Mucosa of descending colon (tissue), 3 donors: ENCODE measurements around the gene MCF2L. TPM values are rescaled to one million over a fixed set of nuclear protein-coding genes. Genes with fewer than 3 reads are reported as not detected.

Source experiments
- ATAC-seq: fragments of 200-7000 bp; cut with Tn5 transposase; one replicate; pipeline ENCODE4 v1.9.1; 2020; ENCODE audit warnings: mild to moderate bottlenecking, moderate library complexity
- DNase-seq, 3 donors: peaks; one replicate each; pipeline ENCODE4 v3.0.0-alpha.2; 2020
- H3K36me3 ChIP-seq: fragments of 200-600 bp; one replicate; pipeline ENCODE4 v1.8.0; 2021; ENCODE audit warnings: low read depth, mild to moderate bottlenecking
- H3K4me1 ChIP-seq: fragments of 200-600 bp; one replicate; pipeline ENCODE4 v1.8.0; 2021; ENCODE audit warnings: low read depth, mild to moderate bottlenecking
- H3K4me3 ChIP-seq: fragments of 200-600 bp; one replicate; pipeline ENCODE4 v1.8.0; 2021; ENCODE audit warnings: mild to moderate bottlenecking
- H3K9me3 ChIP-seq: fragments of 200-600 bp; one replicate; pipeline ENCODE4 v1.8.0; 2021; ENCODE audit warnings: mild to moderate bottlenecking
- CTCF ChIP-seq: fragments of 200-600 bp; IDR thresholded peaks from one replicate; pipeline ENCODE4 v1.8.0; 2022; ENCODE audit warnings: antibody characterized with exemption, mild to moderate bottlenecking
- intact Hi-C, 2 donors: fragments of 100-400 bp; cut with DNase I in 1 of 2; cut with micrococcal nuclease in 1 of 2; formaldehyde crosslinking; loops; one replicate each; pipeline versions ENCODE4 v1.11.0 to v1.11.1; 2022; cut with DNase I, micrococcal nuclease
- total RNA-seq, 3 donors: library from RNA; stranded (reverse); fragmentation: NEBNext Ultra II Directional in 2 of 3; extraction: Animal tissue kit (Norgen Biotek cat#: 25700) in 2 of 3; gene quantifications; one replicate each; pipeline versions ENCODE4 v1.2.1 to v1.2.4, GENCODE V29; 2021 to 2023
- donor health status: DM: no; HTN: no; CAD: no; lungs with moderate emphysema.
- donor health status: DM: no; HTN: no; CAD: no.
- donor health status: DM: no; HTN: yes; CAD: no.

MCF2L gene
- total RNA-seq, 3 donors from 2014 or later = 53.9 to 109 (median 95.4) TPM

GRCh38 chr13:113086031-113086750 is 117.2 kb downstream of the MCF2L start:
- ATAC-seq (no peak), DNase-seq (peak in 1 of 3 donors; percentile 29)
- Histone ChIP-seq H3K4me3 (no peak overlapping the region), H3K36me3 (no peaks in the 10 kb centered on the region), H3K4me1 (no peaks in the 10 kb centered on the region), H3K9me3 (no peaks in the 10 kb centered on the region)
- no peak for TF ChIP-seq CTCF
- intact Hi-C loops = no loop called here

GRCh38 chr13:113086991-113087922 is 118.2 kb downstream of the MCF2L start:
- Histone ChIP-seq H3K4me1 (no peaks in the 10 kb centered on the region), H3K4me3 (no peak overlapping the region), H3K9me3 (no peaks in the 10 kb centered on the region), H3K36me3 (no peaks in the 10 kb centered on the region)
- no peak for TF ChIP-seq CTCF
- ATAC-seq = no peak
- intact Hi-C loops = no loop called here
- DNase-seq = peak in 1 of 3 donors; percentile 38

- Histone ChIP-seq H3K9me3 (no peaks in the 10 kb centered on the region), H3K4me3 (no peak overlapping the region), H3K4me1 (no peaks in the 10 kb centered on the region), H3K36me3 (no peaks in the 10 kb centered on the region)
- DNase-seq (peak in 1 of 3 donors; percentile 22), ATAC-seq (no peak)
- no peak for TF ChIP-seq CTCF
- intact Hi-C loops = no loop called here
Measured at GRCh38 chr13:113087923-113088690, 119.1 kb downstream of the MCF2L start.

- no peaks in the 10 kb centered on the region for H3K9me3 ChIP-seq
- no peaks in the 10 kb centered on the region for H3K4me1 ChIP-seq
- ATAC-seq = no peak
- intact Hi-C loops = no loop called here
- TF ChIP-seq CTCF = no peak
- peak in 1 of 3 donors; percentile 31 for DNase-seq
- no peak overlapping the region for H3K4me3 ChIP-seq
- no peaks in the 10 kb centered on the region for H3K36me3 ChIP-seq
Measured at GRCh38 chr13:113088691-113089020, 119.6 kb downstream of the MCF2L start.

GRCh38 chr13:113089693-113090414 is 120.8 kb downstream of the MCF2L start:
- no peak for ATAC-seq

More at GRCh38 chr13:113089693-113090414, 120.8 kb downstream of the MCF2L start:
- Histone ChIP-seq H3K36me3 (no peaks in the 10 kb centered on the region), H3K9me3 (no peaks in the 10 kb centered on the region), H3K4me3 (no peak overlapping the region), H3K4me1 (no peaks in the 10 kb centered on the region)
- TF ChIP-seq CTCF = no peak
- peak in 1 of 3 donors; percentile 16 for DNase-seq
- intact Hi-C loops = no loop called here
